Panc1 (cell line): Measurements from ENCODE around the gene AGRP. TPM values are rescaled to one million over a fixed set of nuclear protein-coding genes. Genes with fewer than 3 reads are reported as not detected.

Source experiments
- ATAC-seq: fragments of 200-7000 bp; cut with Tn5 transposase; 2 replicates; pipeline ENCODE4 v1.9.1; 2020; ENCODE audit warnings: mild to moderate bottlenecking, moderate library complexity
- BruUV-seq: library from RNA; stranded (reverse); fragments of 400-500 nt; replicated peaks from 2 replicates; lab custom pipeline; 2021; lab: Mats Ljungman, UMichigan
- CTCF ChIA-PET: fragments of 300-600 bp; sonication (Branson Sonifier 250); formaldehyde crosslinking; loops from one replicate; lab custom pipeline; 2022; ENCODE audit warnings: antibody characterized with exemption; lab: Charles Lee
- POLR2A ChIA-PET: fragments of 300-600 bp; sonication (Branson Sonifier 250); formaldehyde crosslinking; loops from one replicate; lab custom pipeline; 2022; ENCODE audit warnings: antibody characterized with exemption; lab: Charles Lee
- DNase-seq: peaks from one replicate; pipeline ENCODE4 v3.0.0-alpha.2; 2010; ENCODE audit warnings: low read depth, low spot score
- H3K27ac ChIP-seq: 2 replicates; pipeline ENCODE4 v1.5.1; 2011; ENCODE audit warnings: mild to moderate bottlenecking, low read length, inconsistent platforms
- H3K27me3 ChIP-seq: fragments of 200-500 bp; sonication (Bioruptor generic); 2 replicates; pipeline ENCODE4 v1.6.0; 2014; ENCODE audit warnings: low read length, inconsistent platforms; ENCODE audit not compliant: control insufficient read depth, insufficient read depth
- H3K36me3 ChIP-seq: fragments of 200-500 bp; sonication (Bioruptor generic); 2 replicates; pipeline ENCODE4 v1.5.1; 2014; ENCODE audit warnings: inconsistent platforms, mild to moderate bottlenecking, low read length, moderate library complexity; ENCODE audit not compliant: control insufficient read depth, insufficient read depth
- H3K4me1 ChIP-seq: 2 replicates; pipeline ENCODE4 v1.5.1; 2011; ENCODE audit warnings: inconsistent platforms, mild to moderate bottlenecking, low read length, moderate library complexity; ENCODE audit not compliant: control insufficient read depth, insufficient read depth
- H3K4me3 ChIP-seq, 2 experiments: 2 replicates each; pipeline ENCODE4 v1.5.1; 2011 to 2012; ENCODE audit warnings: low read depth in 2 of 2, low read length in 2 of 2, mild to moderate bottlenecking in 2 of 2, inconsistent platforms in 1 of 2, moderate library complexity in 1 of 2
- H3K9me3 ChIP-seq: fragments of 200-500 bp; sonication (Bioruptor generic); 2 replicates; pipeline ENCODE4 v1.5.1; 2014; ENCODE audit warnings: low read depth, mild to moderate bottlenecking, inconsistent platforms, low read length, moderate library complexity; ENCODE audit not compliant: control insufficient read depth, insufficient read depth
- CTCF ChIP-seq: fragments of 450-650 bp; IDR thresholded peaks from 2 replicates; pipeline ENCODE4 v1.5.1; 2017; ENCODE audit warnings: mild to moderate bottlenecking
- POLR2AphosphoS5 ChIP-seq: IDR thresholded peaks from 2 replicates; pipeline ENCODE4 v1.6.1; 2012; ENCODE audit warnings: mild to moderate bottlenecking, low read depth, low read length, moderate library complexity
- REST ChIP-seq, 2 experiments: IDR thresholded peaks; 2 replicates each; pipeline ENCODE4 v1.6.1; 2011 to 2012; ENCODE audit warnings: low read depth in 2 of 2, control low read depth in 1 of 2, low read length in 1 of 2, mild to moderate bottlenecking in 1 of 2, moderate library complexity in 1 of 2; ENCODE audit not compliant: insufficient read depth in 1 of 2
- SIN3A ChIP-seq: IDR thresholded peaks from 2 replicates; pipeline ENCODE4 v1.6.1; 2012; ENCODE audit warnings: low read depth, mild to moderate bottlenecking, low read length, moderate library complexity, borderline replicate concordance; ENCODE audit not compliant: insufficient read depth
- TCF7L2 ChIP-seq: IDR thresholded peaks from 2 replicates; pipeline ENCODE4 v1.6.1; 2011; ENCODE audit warnings: mild to moderate bottlenecking, low read depth, low read length, inconsistent platforms
- in situ Hi-C: cut with HindIII; loops from 2 replicates; pipeline ENCODE4 v1.10.0; 2016; ENCODE audit warnings: low sequenced_read_pairs, low pct_unique_long_range_greater_than_20kb
- intact Hi-C: fragments of 100-400 bp; cut with micrococcal nuclease; formaldehyde crosslinking; loops from one replicate; pipeline ENCODE4 v1.10.0; 2022; ENCODE audit not compliant: unreplicated experiment
- total RNA-seq: library from RNA; stranded (reverse); gene quantifications from one replicate; pipeline ENCODE4 v1.2.1, GENCODE V29; 2021; ENCODE audit not compliant: unreplicated experiment

Gene AGRP
- total RNA-seq, 1 experiment from 2014 or later, result not detected

- Histone ChIP-seq H3K9me3 (no peaks in the 10 kb centered on the region), H3K4me3 (no peak overlapping the region), H3K36me3 (no peaks in the 10 kb centered on the region), H3K27me3 (no peaks in the 10 kb centered on the region), H3K27ac (no peak overlapping the region), H3K4me1 (no peaks in the 10 kb centered on the region)
- TF ChIP-seq REST (IDR thresholded peaks at IDR 0.05; ENCODE audit: insufficient read depth in 1 of 2, low read depth in 2 of 2, low read length in 1 of 2), result no peak
- no peak for TF ChIP-seq SIN3A
- no peak for TF ChIP-seq CTCF
- no peak for TF ChIP-seq TCF7L2
- no peak for TF ChIP-seq POLR2AphosphoS5
- POLR2A ChIA-PET, result no interaction called here
- ATAC-seq (no peak), DNase-seq (no peak)
- in situ Hi-C loops (no loop called here), intact Hi-C loops (no loop called here)
- CTCF ChIA-PET, result interaction anchor here (0.6 to 0.7 kb wide), 2 partner anchors 28 to 36 kb away, joined by 4 to 5 read pairs; no protein-coding TSS in a partner anchor
- no TSS peak for BruUV-seq
Measured at GRCh38 chr16:67517155-67517445, 33.8 kb upstream of the AGRP start.

GRCh38 chr16:67516296-67517154 lies 33.2 kb upstream of the AGRP start:
- no TSS peak for BruUV-seq
- in situ Hi-C loops, result no loop called here
- POLR2A ChIA-PET, result no interaction called here
- intact Hi-C loops, result no loop called here
- CTCF ChIA-PET, result interaction anchor here (0.6 to 0.7 kb wide), 2 partner anchors 27 to 36 kb away, joined by 4 to 5 read pairs; no protein-coding TSS in a partner anchor
- H3K27me3 ChIP-seq, result no peaks in the 10 kb centered on the region
- H3K4me3 ChIP-seq, result no peak overlapping the region
- TF ChIP-seq TCF7L2 (no peak), POLR2AphosphoS5 (no peak), SIN3A (no peak), REST (IDR thresholded peaks at IDR 0.05; ENCODE audit: insufficient read depth in 1 of 2, low read depth in 2 of 2, low read length in 1 of 2) (no peak), CTCF (no peak)
- ATAC-seq, result no peak
- H3K27ac ChIP-seq, result no peak overlapping the region
- H3K9me3 ChIP-seq, result no peaks in the 10 kb centered on the region
- no peaks in the 10 kb centered on the region for H3K36me3 ChIP-seq
- no peak for DNase-seq
- no peaks in the 10 kb centered on the region for H3K4me1 ChIP-seq
